ENCODE measurements around the gene MPL. TPM values are rescaled to one million over a fixed set of nuclear protein-coding genes. Genes with fewer than 3 reads are reported as not detected.

The MPL gene
- polyA plus RNA-seq, result not detected

DNA sequence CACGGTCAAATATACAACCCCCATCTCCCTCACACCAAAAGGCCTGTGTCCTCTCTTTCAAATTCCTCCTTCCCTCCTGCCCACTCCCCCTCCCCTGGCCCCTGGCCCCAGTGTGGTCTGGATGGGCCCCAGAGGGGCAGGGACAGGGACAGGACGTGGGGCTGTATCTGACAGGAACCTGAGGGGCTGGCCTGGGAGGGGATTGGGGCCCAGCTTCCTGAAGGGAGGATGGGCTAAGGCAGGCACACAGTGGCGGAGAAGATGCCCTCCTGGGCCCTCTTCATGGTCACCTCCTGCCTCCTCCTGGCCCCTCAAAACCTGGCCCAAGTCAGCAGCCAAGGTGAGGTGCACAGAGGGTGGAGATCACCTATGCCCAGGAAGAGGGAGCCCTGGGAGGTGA, at the start of gene MPL:
Gene MPL (plus strand): TSS at position 231 of the 400 bp plus-strand sequence. CDS start 31 bp downstream, at position 262.
- Mint-ChIP-seq H3K4me3 (no peak within 1 kb of the TSS), H3K9me3 (peaks cover 0 to 2% (median 0%) of the 10 kb centered on the region in 3 donors), H3K27ac (no peak within 1 kb of the TSS), H3K4me1 (peaks cover 0 to 2% (median 0%) of the 10 kb centered on the region in 3 donors), H3K36me3 (no peaks in the 10 kb centered on the region), H3K27me3 (peaks cover 3% of the 10 kb centered on the region)

DNA sequence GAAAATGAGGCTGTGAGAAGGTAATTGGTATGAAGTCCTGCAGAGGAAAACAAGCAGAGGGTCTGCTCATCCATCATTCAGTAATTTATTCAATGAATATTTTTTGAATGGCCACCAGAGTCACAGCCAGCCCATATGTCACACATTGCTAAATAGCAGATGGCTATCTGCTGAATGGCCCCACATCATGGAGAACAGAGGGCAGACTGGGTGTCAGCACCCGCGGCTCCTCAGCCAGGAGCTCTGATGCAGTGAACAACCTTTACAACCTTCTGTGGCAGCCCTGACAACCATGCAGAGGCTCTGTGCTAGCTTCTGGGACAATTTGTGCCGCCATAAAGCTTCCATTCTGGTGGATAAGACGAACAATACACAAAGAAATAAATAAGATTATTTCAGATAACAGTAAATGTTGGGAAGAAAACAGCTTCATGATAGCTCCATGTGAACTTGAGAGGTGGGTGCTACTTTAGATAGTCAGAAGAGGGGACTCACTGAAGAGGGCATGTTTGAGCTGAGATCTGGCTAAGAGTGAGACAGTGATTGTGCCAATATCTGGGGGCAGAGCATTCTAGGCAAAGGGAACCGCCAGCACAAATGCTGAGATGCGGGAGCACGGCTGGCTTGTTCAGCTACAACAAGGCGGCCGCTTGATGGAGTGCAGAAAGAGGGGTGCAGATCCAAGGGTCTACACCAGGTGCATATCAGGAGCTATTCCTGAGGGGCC, 49.4 kb upstream of the MPL start:
- Mint-ChIP-seq H3K9me3 (no peaks in the 10 kb centered on the region), H3K4me1 (no peaks in the 10 kb centered on the region), H3K36me3 (peaks cover 3% of the 10 kb centered on the region), H3K27ac (no peak overlapping the region), H3K4me3 (no peak overlapping the region), H3K27me3 (peaks cover 4% of the 10 kb centered on the region)

DNA sequence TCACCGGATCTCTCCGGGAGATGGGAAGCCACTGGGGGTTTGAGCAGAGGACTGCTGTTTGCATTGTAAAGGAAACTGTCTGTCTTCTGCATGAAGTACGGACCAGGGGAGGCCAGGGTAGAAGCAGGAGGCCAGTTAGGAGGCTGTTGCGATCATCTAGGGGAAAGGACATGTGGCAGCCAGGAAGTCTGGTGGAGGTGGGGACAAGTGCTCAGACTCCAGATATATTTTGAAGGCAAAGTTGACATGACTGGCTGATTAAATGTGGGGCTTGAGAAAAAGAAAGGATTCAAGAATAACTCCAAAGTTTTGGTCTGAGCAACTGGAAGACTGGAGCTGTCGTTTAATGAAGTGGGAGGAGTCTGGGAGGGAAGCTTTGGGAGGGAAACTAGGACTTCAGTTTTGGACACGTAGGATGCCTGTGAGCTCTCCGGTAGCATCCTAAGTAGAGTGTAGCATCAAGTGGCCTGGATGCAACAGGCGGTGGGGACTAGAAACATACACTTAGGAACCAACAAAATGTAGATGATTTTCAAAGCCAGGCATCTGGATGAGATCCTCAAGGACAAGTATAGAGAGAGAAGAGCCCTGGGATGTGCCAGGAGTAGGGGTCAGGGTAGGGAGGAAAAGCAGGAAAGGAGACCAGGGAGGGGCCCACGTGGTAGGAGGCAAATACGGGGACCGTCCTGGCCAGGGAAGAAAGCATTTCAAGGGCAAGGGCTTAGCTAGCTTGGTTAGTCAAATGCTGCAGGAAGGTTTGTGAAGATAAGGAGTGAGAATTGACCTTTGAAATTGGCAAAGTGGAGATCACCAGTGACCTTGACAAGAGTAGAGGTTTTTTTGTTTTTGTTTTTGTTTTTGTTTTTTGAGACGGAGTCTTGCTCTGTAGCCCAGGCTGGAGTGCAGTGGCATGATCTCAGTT, 48.6 kb upstream of the MPL start:
- H3K4me3 Mint-ChIP-seq, result no peak overlapping the region

DNA sequence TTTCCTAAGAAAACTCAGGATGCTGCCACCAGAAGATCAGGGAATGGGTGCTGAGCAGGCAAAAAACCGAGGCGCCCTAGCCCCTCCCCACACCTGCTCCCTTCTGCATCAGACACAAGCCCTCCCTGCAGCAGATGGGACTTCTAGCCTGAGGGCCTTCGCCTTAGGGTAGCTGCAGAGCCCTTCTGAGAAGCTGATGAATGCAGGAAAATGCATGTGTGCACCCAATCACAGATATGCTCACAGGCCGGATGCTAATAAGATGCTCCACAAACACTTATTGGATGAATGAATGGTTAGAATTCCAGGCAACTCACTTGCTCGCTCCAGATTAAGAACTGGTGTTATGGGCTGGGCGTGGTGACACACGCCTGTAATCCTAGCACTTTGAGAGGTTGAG, 45.4 kb upstream of the MPL start:
- no peaks in the 10 kb centered on the region for H3K9me3 Mint-ChIP-seq
- no peak overlapping the region for H3K27ac Mint-ChIP-seq
- peaks cover 4% of the 10 kb centered on the region for H3K27me3 Mint-ChIP-seq
- H3K36me3 Mint-ChIP-seq, result peaks cover 2% of the 10 kb centered on the region
- H3K4me3 Mint-ChIP-seq, result no peak overlapping the region
- peaks cover 0 to 2% (median 0%) of the 10 kb centered on the region in 3 donors for H3K4me1 Mint-ChIP-seq

More for the DNA sequence above, 48.6 kb upstream of the MPL start:
- H3K27me3 Mint-ChIP-seq, result peaks cover 4% of the 10 kb centered on the region
- no peak overlapping the region for H3K27ac Mint-ChIP-seq
- H3K36me3 Mint-ChIP-seq, result peaks cover 3% of the 10 kb centered on the region
- no peaks in the 10 kb centered on the region for H3K4me1 Mint-ChIP-seq
- no peaks in the 10 kb centered on the region for H3K9me3 Mint-ChIP-seq

DNA sequence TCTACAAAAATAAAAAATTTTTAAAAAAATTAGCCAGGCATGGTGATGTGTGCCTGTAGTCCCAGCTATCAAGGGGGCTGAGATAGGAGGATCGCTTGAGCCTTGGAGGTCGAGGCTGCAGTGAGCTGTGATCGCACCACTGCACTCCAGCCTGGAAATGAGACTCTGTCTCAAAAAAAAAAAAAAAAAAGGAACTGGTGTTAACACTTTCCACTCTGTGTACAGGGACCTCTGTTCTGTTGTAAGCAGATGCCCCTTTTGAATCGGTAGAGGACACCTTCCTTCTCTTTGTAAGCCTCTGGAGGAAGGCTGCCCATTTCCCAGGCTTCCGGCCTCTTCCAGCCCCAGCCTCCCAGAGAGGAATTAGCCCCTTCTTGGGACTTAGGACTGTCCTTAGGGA, 44.9 kb upstream of the MPL start:
- H3K36me3 Mint-ChIP-seq, result no peaks in the 10 kb centered on the region
- no peak overlapping the region for H3K27ac Mint-ChIP-seq
- peaks cover 4% of the 10 kb centered on the region for H3K27me3 Mint-ChIP-seq
- H3K4me1 Mint-ChIP-seq, result peaks cover 0 to 2% (median 0%) of the 10 kb centered on the region in 3 donors
- no peaks in the 10 kb centered on the region for H3K9me3 Mint-ChIP-seq
- H3K4me3 Mint-ChIP-seq, result no peak overlapping the region

DNA sequence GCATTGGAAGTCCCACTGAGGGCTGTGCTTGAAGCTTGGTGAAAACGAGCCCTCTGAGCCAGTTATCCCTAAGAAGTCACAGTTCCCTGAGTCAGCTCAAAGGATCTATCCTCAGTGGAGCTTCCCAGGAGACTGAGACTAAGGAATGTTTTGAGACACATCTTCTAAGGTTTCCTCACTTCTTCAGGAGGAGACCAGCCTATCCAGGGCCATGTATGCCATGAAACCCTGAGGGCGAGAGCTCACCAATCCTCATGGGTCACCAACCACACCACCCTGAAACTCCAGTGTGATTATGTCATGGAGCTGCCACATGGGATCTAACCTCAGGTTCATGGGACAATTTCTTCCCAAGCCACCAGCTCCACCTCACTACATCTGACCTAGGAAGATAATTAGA, 44.4 kb upstream of the MPL start:
- Mint-ChIP-seq H3K27ac (no peak overlapping the region), H3K27me3 (peaks cover 4% of the 10 kb centered on the region), H3K9me3 (no peaks in the 10 kb centered on the region), H3K4me1 (peaks cover 0 to 2% (median 0%) of the 10 kb centered on the region in 3 donors), H3K36me3 (no peaks in the 10 kb centered on the region), H3K4me3 (no peak overlapping the region)

DNA sequence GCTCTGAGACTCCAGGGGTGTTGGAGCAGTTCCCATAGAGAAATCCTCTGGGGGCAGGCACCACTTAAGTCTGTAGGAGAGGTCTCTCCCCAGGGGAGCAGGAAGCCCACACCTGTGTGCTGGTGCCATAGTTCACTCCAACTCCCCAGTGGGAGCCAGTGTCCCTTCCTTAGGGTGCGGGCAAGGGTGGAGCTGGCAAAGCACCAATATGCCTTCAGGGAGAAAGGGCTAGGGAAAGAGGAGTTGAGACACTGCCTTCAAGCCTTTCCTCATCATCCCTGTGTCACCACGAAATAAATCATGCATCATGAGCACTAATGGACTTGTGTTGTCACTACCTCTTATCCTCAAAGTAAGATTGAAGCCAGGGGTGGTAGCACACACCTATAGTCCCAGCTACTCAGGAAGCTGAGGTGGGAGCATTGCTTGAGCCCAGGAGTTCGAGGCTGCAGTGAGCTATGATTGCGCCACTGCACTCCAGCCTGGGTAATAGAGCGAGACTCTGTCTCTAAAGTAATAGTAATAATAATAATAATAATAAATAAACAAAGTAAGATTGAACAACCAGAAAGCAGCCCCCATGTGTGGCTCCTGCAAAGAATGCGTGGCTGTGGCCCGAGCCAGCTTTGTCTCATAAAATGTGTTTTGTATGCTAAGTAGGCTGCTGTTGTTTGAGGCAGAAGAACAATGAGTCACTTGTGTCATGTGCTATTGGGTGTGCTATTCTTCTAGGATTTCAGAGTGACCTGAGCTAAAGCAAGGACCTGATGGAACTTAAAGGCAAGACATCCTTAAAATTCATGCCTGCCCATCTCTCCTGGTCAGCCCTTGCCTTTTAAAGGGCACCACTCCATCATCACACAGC, 43.5 kb upstream of the MPL start:
- no peaks in the 10 kb centered on the region for H3K9me3 Mint-ChIP-seq
- no peak overlapping the region for H3K27ac Mint-ChIP-seq
- peaks cover 0 to 2% (median 0%) of the 10 kb centered on the region in 3 donors for H3K4me1 Mint-ChIP-seq
- H3K27me3 Mint-ChIP-seq, result peaks cover 4% of the 10 kb centered on the region
- no peaks in the 10 kb centered on the region for H3K36me3 Mint-ChIP-seq
- no peak overlapping the region for H3K4me3 Mint-ChIP-seq

DNA sequence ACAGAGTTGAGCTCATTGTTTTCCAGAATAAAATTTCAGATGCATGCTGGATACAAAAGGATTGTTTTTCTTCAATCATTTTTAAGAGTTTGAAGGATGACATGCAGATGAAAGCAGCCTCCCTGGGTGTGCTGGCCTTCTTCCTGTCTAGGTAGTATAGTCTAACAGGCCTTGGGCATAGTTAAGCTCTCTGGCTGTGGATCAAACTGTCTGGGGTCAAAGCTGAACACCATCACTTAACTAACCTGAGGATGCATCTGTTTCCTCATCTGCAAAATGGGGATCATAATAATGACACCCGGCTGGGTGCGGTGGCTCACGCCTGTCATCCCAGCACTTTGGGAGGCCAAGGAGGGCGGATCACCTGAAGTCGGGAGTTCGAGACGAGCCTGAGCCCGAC, 42.9 kb upstream of the MPL start:
- Mint-ChIP-seq H3K4me3 (no peak overlapping the region), H3K27ac (no peak overlapping the region), H3K36me3 (no peaks in the 10 kb centered on the region), H3K4me1 (peaks cover 0 to 2% (median 0%) of the 10 kb centered on the region in 3 donors), H3K27me3 (peaks cover 4% of the 10 kb centered on the region), H3K9me3 (no peaks in the 10 kb centered on the region)

DNA sequence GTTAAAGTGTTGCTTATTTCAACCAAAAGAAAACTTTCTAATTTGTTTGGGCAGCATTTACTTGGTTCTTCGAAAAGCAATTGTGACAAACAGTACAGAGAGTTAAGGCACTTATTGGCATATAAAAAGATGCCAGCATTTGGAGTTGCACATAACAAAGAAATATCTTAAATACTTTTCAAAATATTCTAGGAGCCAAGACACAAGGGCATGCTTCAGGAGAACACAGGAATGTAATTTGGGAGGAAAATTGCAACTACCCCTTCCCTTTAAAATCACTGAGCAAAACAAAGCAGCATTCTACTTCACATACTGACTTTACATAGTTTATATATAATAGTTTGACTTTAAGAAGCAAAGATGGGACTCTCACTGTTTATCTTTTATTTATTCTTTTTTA, 41.4 kb upstream of the MPL start:
- Mint-ChIP-seq H3K27ac (no peak overlapping the region), H3K36me3 (no peaks in the 10 kb centered on the region), H3K9me3 (no peaks in the 10 kb centered on the region), H3K27me3 (peaks cover 4% of the 10 kb centered on the region), H3K4me3 (no peak overlapping the region), H3K4me1 (peaks cover 0 to 2% (median 0%) of the 10 kb centered on the region in 3 donors)

DNA sequence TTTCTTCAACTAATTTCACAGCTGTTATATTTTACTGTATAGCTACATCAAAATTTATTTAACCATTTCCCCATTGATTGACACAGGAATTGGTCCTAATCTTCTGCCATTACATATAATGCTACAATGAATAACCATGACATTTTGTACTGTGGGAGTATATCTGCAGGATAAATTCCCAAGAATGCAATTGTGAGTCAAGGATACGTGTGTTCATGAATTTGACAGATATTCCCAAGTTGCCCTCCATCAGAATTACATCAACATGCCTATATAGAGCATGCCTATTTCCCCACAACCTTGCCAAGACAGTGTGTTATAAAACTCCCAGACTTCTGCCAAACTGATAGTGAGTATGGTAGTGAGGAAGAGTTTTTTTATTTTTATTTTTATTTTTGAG, 39.6 kb upstream of the MPL start:
- Mint-ChIP-seq H3K27ac (no peak overlapping the region), H3K4me1 (peaks cover 0 to 2% (median 0%) of the 10 kb centered on the region in 3 donors), H3K27me3 (peaks cover 6% of the 10 kb centered on the region), H3K9me3 (no peaks in the 10 kb centered on the region), H3K36me3 (no peaks in the 10 kb centered on the region), H3K4me3 (no peak overlapping the region)

DNA sequence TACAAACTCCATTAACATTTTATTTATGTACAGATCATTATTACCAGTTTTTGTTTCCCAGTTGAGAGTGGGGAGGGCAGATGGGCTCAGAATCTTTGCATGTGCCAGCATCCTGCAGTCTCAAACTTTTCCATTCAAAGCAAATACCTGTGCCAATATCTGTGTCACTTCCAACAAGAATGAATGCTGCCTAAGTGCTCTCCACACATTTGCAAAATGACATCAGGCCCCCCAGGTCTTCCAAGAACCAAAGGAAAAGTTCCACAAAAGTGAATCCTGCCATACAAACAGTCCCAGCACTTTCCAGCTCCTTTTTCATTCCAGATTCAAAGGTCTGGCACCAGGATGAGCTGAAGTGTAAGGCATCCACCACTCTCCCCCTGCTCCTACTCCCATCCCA, 38.5 kb upstream of the MPL start:
- Mint-ChIP-seq H3K9me3 (no peaks in the 10 kb centered on the region), H3K36me3 (no peaks in the 10 kb centered on the region), H3K4me3 (no peak overlapping the region), H3K4me1 (peaks cover 0 to 2% (median 0%) of the 10 kb centered on the region in 3 donors), H3K27me3 (peaks cover 6% of the 10 kb centered on the region), H3K27ac (no peak overlapping the region)

DNA sequence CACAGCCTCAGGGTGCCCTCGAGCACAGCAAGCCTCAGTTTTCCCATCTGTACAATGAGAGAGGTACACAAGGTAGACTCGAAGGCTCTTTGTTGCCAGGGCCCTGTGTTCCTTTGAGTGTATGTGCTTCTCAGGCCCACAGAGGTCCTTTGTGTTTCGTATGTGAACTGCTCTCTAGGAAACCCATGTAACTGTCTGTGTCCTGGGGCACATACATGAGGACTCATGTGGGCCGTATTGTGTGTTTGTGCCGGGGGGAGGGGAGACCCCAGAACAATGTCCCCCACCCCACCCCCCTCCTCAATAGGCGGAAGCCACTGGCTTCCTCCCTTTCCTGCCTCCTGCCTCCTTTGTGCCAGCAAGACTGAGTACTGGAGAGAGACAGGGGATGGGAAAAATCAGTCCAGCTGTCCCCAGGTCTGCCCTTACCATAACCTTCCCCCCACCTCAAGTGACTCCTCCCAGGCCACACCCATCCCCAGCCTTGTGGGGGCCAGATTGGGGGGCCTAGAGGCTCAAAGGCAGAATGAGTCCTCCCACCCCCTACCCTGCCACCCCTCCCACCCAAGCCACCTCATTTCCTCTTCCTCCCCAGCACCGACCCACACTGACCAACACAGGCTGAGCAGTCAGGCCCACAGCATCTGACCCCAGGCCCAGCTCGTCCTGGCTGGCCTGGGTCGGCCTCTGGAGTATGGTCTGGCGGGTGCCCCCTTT, 37.1 kb upstream of the MPL start, which contains the start of gene TIE1:
Gene TIE1 (plus strand): TSS at position 605 of the 717 bp plus-strand sequence. CDS start 90 bp downstream, at position 695.
- Mint-ChIP-seq H3K27me3 (peaks cover 13% of the 10 kb centered on the region), H3K4me3 (no peak within 1 kb of the TSS), H3K27ac (no peak within 1 kb of the TSS), H3K36me3 (no peaks in the 10 kb centered on the region), H3K4me1 (peaks cover 0 to 4% (median 0%) of the 10 kb centered on the region in 3 donors), H3K9me3 (no peaks in the 10 kb centered on the region)

DNA sequence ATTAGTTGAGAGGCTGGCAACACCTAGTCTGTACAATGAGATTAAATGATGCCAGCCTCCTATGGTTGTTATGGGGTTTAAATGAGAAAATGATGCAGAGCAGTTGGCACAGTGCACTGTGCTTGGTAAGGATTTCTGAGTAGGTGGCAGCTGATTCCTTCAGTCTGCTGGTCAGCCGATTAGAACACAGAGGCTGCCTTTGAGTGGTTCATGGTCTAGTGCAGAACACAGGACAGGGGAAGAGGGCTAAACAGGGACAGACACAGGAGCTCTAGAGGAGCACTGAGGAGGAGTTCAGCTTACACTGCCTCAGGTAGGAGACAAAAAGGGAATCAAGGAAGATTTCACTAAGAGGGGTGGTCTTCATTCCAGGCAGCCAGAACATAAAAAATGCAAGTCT, 35.4 kb upstream of the MPL start:
- Mint-ChIP-seq H3K4me1 (peaks cover 0 to 2% (median 0%) of the 10 kb centered on the region in 3 donors), H3K9me3 (no peaks in the 10 kb centered on the region), H3K27ac (no peak overlapping the region), H3K36me3 (no peaks in the 10 kb centered on the region), H3K27me3 (peaks cover 19% of the 10 kb centered on the region), H3K4me3 (no peak overlapping the region)
